ENCODE data around the gene CNIH2. TPM values are rescaled to one million over a fixed set of nuclear protein-coding genes. Genes with fewer than 3 reads are reported as not detected.

Gene CNIH2
- total RNA-seq, 2 donors from 2014 or later: 3.6 TPM; not detected in 1

- Histone ChIP-seq H3K9me3 (no peaks in the 10 kb centered on the region), H3K4me3 (no peak overlapping the region), H3K27me3 (replicated peaks; ENCODE audit: insufficient read depth) (no peaks in the 10 kb centered on the region), H3K4me1 (replicated peaks) (no peaks in the 10 kb centered on the region), H3K36me3 (peaks cover 0 to 13% of the 10 kb centered on the region in 2 donors), H3K27ac (no peak overlapping the region)
- intact Hi-C loops (cut with DNase I): no loop called here
- TF ChIP-seq POLR2AphosphoS5 (IDR thresholded peaks at IDR 0.05) (no peak), CTCF (IDR thresholded peaks at IDR 0.05) (no peak), POLR2A (IDR thresholded peaks at IDR 0.05) (no peak)
- WGBS: 72% methylated on average over 3 of the region's 3 CpGs
- DNase-seq (ENCODE audit: low spot score): no peak
Observed at GRCh38 chr11:66239511-66239910, 38.5 kb upstream of the CNIH2 start.

- no peak for DNase-seq (ENCODE audit: low spot score)
- Histone ChIP-seq H3K9me3 (no peaks in the 10 kb centered on the region), H3K27ac (no peak overlapping the region), H3K36me3 (peaks cover 0 to 10% of the 10 kb centered on the region in 2 donors), H3K4me3 (no peak overlapping the region), H3K27me3 (replicated peaks; ENCODE audit: insufficient read depth) (no peaks in the 10 kb centered on the region), H3K4me1 (replicated peaks) (no peaks in the 10 kb centered on the region)
- WGBS: 88% methylated on average over 25 of the region's 25 CpGs
- TF ChIP-seq POLR2AphosphoS5 (IDR thresholded peaks at IDR 0.05) (no peak), POLR2A (IDR thresholded peaks at IDR 0.05) (no peak), CTCF (IDR thresholded peaks at IDR 0.05) (no peak)
- intact Hi-C loops (cut with DNase I): no loop called here
Observed at GRCh38 chr11:66239998-66240780, 37.8 kb upstream of the CNIH2 start.

GRCh38 chr11:66240781-66241136 is 37.2 kb upstream of the CNIH2 start:
- Histone ChIP-seq H3K4me3 (no peak overlapping the region), H3K4me1 (replicated peaks) (no peaks in the 10 kb centered on the region), H3K27ac (no peak overlapping the region), H3K27me3 (replicated peaks; ENCODE audit: insufficient read depth) (no peaks in the 10 kb centered on the region), H3K36me3 (peaks cover 0 to 7% of the 10 kb centered on the region in 2 donors), H3K9me3 (no peaks in the 10 kb centered on the region)
- no peak for TF ChIP-seq CTCF (IDR thresholded peaks at IDR 0.05)
- no peak for TF ChIP-seq POLR2A (IDR thresholded peaks at IDR 0.05)
- no peak for TF ChIP-seq POLR2AphosphoS5 (IDR thresholded peaks at IDR 0.05)
- WGBS: 76% methylated on average over 9 of the region's 9 CpGs
- DNase-seq (ENCODE audit: low spot score): no peak
- intact Hi-C loops (cut with DNase I): no loop called here

GRCh38 chr11:66242095-66242765 is 35.7 kb upstream of the CNIH2 start:
- Histone ChIP-seq H3K36me3 (peaks cover 0 to 7% of the 10 kb centered on the region in 2 donors), H3K4me3 (no peak overlapping the region), H3K27ac (no peak overlapping the region), H3K4me1 (replicated peaks) (no peaks in the 10 kb centered on the region), H3K9me3 (no peaks in the 10 kb centered on the region), H3K27me3 (replicated peaks; ENCODE audit: insufficient read depth) (no peaks in the 10 kb centered on the region)
- TF ChIP-seq POLR2A (IDR thresholded peaks at IDR 0.05): no peak
- TF ChIP-seq POLR2AphosphoS5 (IDR thresholded peaks at IDR 0.05): no peak
- TF ChIP-seq CTCF (IDR thresholded peaks at IDR 0.05): no peak
- no peak for DNase-seq (ENCODE audit: low spot score)
- WGBS: 65% methylated on average over 13 of the region's 14 CpGs
- intact Hi-C loops (cut with DNase I): no loop called here

All from prostate gland (tissue), 2 donors.